ENCODE data around the gene LAPTM4A.
"Not testable (repeated sequence)": the region's sequence is repeated elsewhere in the genome, so short reads cannot be mapped to it uniquely, and the experiment has no call there.

Gene LAPTM4A

GRCh38 chr2:20050646-20051531 is 539 bp downstream of the LAPTM4A start:
- peak overlapping the region; percentile 88 for H3K4me3 ChIP-seq (ENCODE audit: low read depth, low read length)
- POLR2A ChIA-PET, result interaction anchor here (0.6 to 3.1 kb wide), 7 partner anchors 11 to 1270 kb away, joined by 3 to 22 read pairs (median 3); no protein-coding TSS in a partner anchor
- peak; percentile 12 for TF ChIP-seq CTCF (IDR thresholded peaks at IDR 0.05; ENCODE audit: insufficient read depth, low read length, missing control alignments)
- CTCF ChIA-PET, result interaction anchor here (0.9 to 7.6 kb wide), 6 partner anchors 9 to 276 kb away, joined by 3 to 59 read pairs (median 4); no protein-coding TSS in a partner anchor
- DNase-seq (ENCODE audit: low read depth, low spot score), result no peak

DNA sequence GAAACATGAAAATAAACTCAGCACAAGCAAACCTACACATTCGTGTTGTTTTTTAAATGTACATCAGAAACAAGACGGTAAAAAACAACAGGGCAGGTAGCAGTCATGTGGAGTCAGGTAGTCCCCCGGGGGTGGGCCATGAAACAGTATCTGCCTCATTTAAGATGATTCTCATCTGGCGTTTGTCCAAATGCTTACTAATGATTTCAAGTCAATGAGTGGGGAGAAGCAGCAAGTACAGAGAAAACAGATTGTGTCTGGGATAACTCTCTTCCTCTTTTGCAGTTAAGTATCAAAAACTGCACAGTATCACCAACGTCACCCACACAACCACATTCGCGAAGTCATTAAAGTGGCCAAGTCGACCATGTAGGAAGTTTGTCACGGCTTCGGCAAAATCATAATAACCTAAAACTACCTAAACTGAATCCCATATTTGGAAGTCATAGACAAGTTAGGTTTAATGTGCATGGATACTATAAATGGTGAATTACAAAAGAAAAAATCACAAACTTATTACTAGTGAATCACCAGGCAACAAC is 1.3 kb downstream of the LAPTM4A start:
- DNase-seq (ENCODE audit: low read depth, low spot score), result no peak
- no peak for TF ChIP-seq CTCF (IDR thresholded peaks at IDR 0.05; ENCODE audit: insufficient read depth, low read length, missing control alignments)
- ChIA-PET CTCF (interaction anchor here (1.0 to 7.6 kb wide), 4 partner anchors 9 to 44 kb away, joined by 3 to 59 read pairs (median 20); no protein-coding TSS in a partner anchor), POLR2A (interaction anchor here (2.5 to 3.1 kb wide), 2 partner anchors 12 kb away, joined by 10 to 22 read pairs; no protein-coding TSS in a partner anchor)
- peak overlapping the region; percentile 88 for H3K4me3 ChIP-seq (ENCODE audit: low read depth, low read length)

GRCh38 chr2:20049637-20050036 is 1.8 kb downstream of the LAPTM4A start:
- no peak for TF ChIP-seq CTCF (IDR thresholded peaks at IDR 0.05; ENCODE audit: insufficient read depth, low read length, missing control alignments)
- H3K4me3 ChIP-seq (ENCODE audit: low read depth, low read length), result peak overlapping the region; percentile 88
- no peak for DNase-seq (ENCODE audit: low read depth, low spot score)
- POLR2A ChIA-PET, result interaction anchor here (2.5 kb wide), 1 partner anchor 13 kb away, joined by 10 read pairs; no protein-coding TSS in a partner anchor
- CTCF ChIA-PET, result interaction anchor here (1.0 to 7.6 kb wide), 4 partner anchors 8 to 44 kb away, joined by 3 to 59 read pairs (median 20); no protein-coding TSS in a partner anchor

GRCh38 chr2:20048488-20049448 is 2.7 kb downstream of the LAPTM4A start:
- ChIA-PET CTCF (interaction anchor here (0.7 to 7.6 kb wide), 9 partner anchors 8 to 1662 kb away, joined by 3 to 59 read pairs (median 4); no protein-coding TSS in a partner anchor), POLR2A (interaction anchor here (2.5 kb wide), 1 partner anchor 14 kb away, joined by 10 read pairs; no protein-coding TSS in a partner anchor)

DNA sequence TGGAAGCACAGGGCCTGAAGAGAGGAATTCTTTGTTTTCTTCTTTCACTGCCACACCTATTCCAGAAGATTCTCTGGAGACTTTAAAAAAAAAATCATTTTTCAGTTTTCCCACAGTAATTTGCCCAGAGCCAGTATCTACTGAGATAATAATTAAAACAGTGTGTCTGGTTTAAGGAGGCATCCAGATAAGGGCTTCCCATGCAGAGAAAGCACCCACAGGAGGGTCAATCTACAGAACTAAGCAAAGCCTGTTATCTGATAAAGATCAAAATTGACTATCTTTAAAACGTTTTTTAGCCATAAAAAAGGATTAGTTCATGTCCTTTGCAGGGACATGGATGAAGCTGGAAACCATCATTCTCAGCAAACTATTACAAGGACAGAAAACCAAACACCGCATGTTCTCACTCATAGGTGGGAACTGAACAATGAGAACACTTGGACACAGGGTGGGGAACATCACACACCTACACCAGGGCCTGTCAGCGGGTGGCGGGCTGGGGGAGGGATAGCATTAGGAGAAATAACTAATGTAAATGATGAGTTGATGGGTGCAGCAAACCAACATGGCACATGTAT is 5.6 kb downstream of the LAPTM4A start:
- DNase-seq (ENCODE audit: low read depth, low spot score); POLR2A ChIA-PET; H3K4me3 ChIP-seq (ENCODE audit: low read depth, low read length): not testable (repeated sequence)
- CTCF ChIA-PET, result interaction anchor here (1.4 to 3.1 kb wide), 2 partner anchors 16 to 49 kb away, joined by 3 to 18 read pairs; no protein-coding TSS in a partner anchor

More at GRCh38 chr2:20048488-20049448, 2.7 kb downstream of the LAPTM4A start:
- H3K4me3 ChIP-seq (ENCODE audit: low read depth, low read length), result peak overlapping the region; percentile 88
- TF ChIP-seq CTCF (IDR thresholded peaks at IDR 0.05; ENCODE audit: insufficient read depth, low read length, missing control alignments), result no peak
- DNase-seq (ENCODE audit: low read depth, low spot score), result no peak

Measured in AG04449 (cell line).